Upper lobe of right lung (tissue), 1 donor: ENCODE results near the gene TMEFF1. TPM values are rescaled to one million over a fixed set of nuclear protein-coding genes. Genes with fewer than 3 reads are reported as not detected.

ENCODE experiments used
- ATAC-seq: fragments of 200-7000 bp; cut with Tn5 transposase; one replicate; pipeline ENCODE4 v1.9.1; 2020; ENCODE audit warnings: mild to moderate bottlenecking, moderate library complexity
- DNase-seq: peaks from one replicate; pipeline ENCODE4 v3.0.0-alpha.2; 2020
- H3K27ac ChIP-seq: fragments of 200-600 bp; one replicate; pipeline ENCODE4 v1.8.0; 2022
- H3K27me3 ChIP-seq: fragments of 200-600 bp; one replicate; pipeline ENCODE4 v1.8.0; 2022; ENCODE audit warnings: mild to moderate bottlenecking
- H3K36me3 ChIP-seq: fragments of 200-600 bp; one replicate; pipeline ENCODE4 v1.8.0; 2022
- H3K4me1 ChIP-seq: fragments of 200-600 bp; one replicate; pipeline ENCODE4 v1.8.0; 2022
- H3K4me3 ChIP-seq: fragments of 200-600 bp; one replicate; pipeline ENCODE4 v1.8.0; 2022; ENCODE audit warnings: mild to moderate bottlenecking
- H3K9me3 ChIP-seq: fragments of 200-600 bp; one replicate; pipeline ENCODE4 v1.8.0; 2022
- CTCF ChIP-seq: fragments of 200-600 bp; IDR thresholded peaks from one replicate; pipeline ENCODE4 v1.8.0; 2022; ENCODE audit warnings: antibody characterized with exemption
- intact Hi-C: fragments of 100-400 bp; cut with DNase I; formaldehyde crosslinking; loops from one replicate; pipeline ENCODE4 v1.11.0; 2022
- total RNA-seq: library from RNA; stranded (reverse); fragmentation: NEBNext Ultra II Directional; extraction: Animal tissue kit (Norgen Biotek cat#: 25700); gene quantifications from one replicate; pipeline ENCODE4 v1.2.1, GENCODE V29; 2021
- donor health status: DM: no; HTN: yes; CAD: no; lungs with severe emphysema.

The TMEFF1 gene
- total RNA-seq, 1 donor from 2014 or later: 0.64 TPM

- Histone ChIP-seq H3K4me1 (no peaks in the 10 kb centered on the region), H3K27me3 (no peaks in the 10 kb centered on the region), H3K36me3 (no peaks in the 10 kb centered on the region), H3K9me3 (no peaks in the 10 kb centered on the region), H3K4me3 (no peak overlapping the region), H3K27ac (no peak overlapping the region)
- TF ChIP-seq CTCF: no peak
- DNase-seq (no peak), ATAC-seq (no peak)
- intact Hi-C loops: no loop called here
Measured at GRCh38 chr9:100485196-100485595, 12.2 kb downstream of the TMEFF1 start.

GRCh38 chr9:100486479-100487176, 13.7 kb downstream of the TMEFF1 start:
- Histone ChIP-seq H3K27ac (no peak overlapping the region), H3K27me3 (no peaks in the 10 kb centered on the region), H3K4me3 (no peak overlapping the region), H3K9me3 (no peaks in the 10 kb centered on the region), H3K4me1 (no peaks in the 10 kb centered on the region), H3K36me3 (no peaks in the 10 kb centered on the region)
- no peak for ATAC-seq
- intact Hi-C loops: no loop called here
- TF ChIP-seq CTCF: no peak
- DNase-seq: no peak

GRCh38 chr9:100488177-100488576, 15.2 kb downstream of the TMEFF1 start:
- intact Hi-C loops: no loop called here
- no peak for TF ChIP-seq CTCF
- Histone ChIP-seq H3K4me3 (no peak overlapping the region), H3K36me3 (no peaks in the 10 kb centered on the region), H3K27ac (no peak overlapping the region), H3K4me1 (no peaks in the 10 kb centered on the region), H3K9me3 (no peaks in the 10 kb centered on the region), H3K27me3 (no peaks in the 10 kb centered on the region)
- no peak for DNase-seq
- ATAC-seq: no peak

GRCh38 chr9:100489836-100490235, 16.9 kb downstream of the TMEFF1 start:
- no peak for ATAC-seq
- TF ChIP-seq CTCF: no peak
- H3K27ac ChIP-seq: no peak overlapping the region
- no peaks in the 10 kb centered on the region for H3K4me1 ChIP-seq
- no peak overlapping the region for H3K4me3 ChIP-seq
- no peaks in the 10 kb centered on the region for H3K36me3 ChIP-seq
- no peak for DNase-seq
- intact Hi-C loops: no loop called here
- no peaks in the 10 kb centered on the region for H3K27me3 ChIP-seq
- no peaks in the 10 kb centered on the region for H3K9me3 ChIP-seq

- no peaks in the 10 kb centered on the region for H3K9me3 ChIP-seq
- H3K27me3 ChIP-seq: no peaks in the 10 kb centered on the region
- H3K27ac ChIP-seq: no peak overlapping the region
- ATAC-seq (no peak), DNase-seq (no peak)
- no peaks in the 10 kb centered on the region for H3K36me3 ChIP-seq
- no peak for TF ChIP-seq CTCF
- no peak overlapping the region for H3K4me3 ChIP-seq
- intact Hi-C loops: no loop called here
- H3K4me1 ChIP-seq: no peaks in the 10 kb centered on the region
Measured at GRCh38 chr9:100492952-100493351, 20.0 kb downstream of the TMEFF1 start.

- H3K4me1 ChIP-seq: no peaks in the 10 kb centered on the region
- intact Hi-C loops: no loop called here
- H3K27me3 ChIP-seq: no peaks in the 10 kb centered on the region
- no peaks in the 10 kb centered on the region for H3K36me3 ChIP-seq
- no peak for TF ChIP-seq CTCF
- H3K4me3 ChIP-seq: no peak overlapping the region
- no peak overlapping the region for H3K27ac ChIP-seq
- DNase-seq (no peak), ATAC-seq (no peak)
- H3K9me3 ChIP-seq: no peaks in the 10 kb centered on the region
Measured at GRCh38 chr9:100498592-100498991, 25.6 kb downstream of the TMEFF1 start.
